IMR-90 (cell line): Measurements from ENCODE around the gene LRIT2. TPM values are rescaled to one million over a fixed set of nuclear protein-coding genes. Genes with fewer than 3 reads are reported as not detected.

ENCODE experiments used
- ATAC-seq: fragments of 200-7000 bp; cut with Tn5 transposase; 2 replicates; pipeline ENCODE4 v1.9.1; 2020; ENCODE audit warnings: low read depth, mild to moderate bottlenecking, moderate library complexity
- BruUV-seq: library from RNA; stranded (reverse); fragments of 400-500 nt; replicated peaks from 2 replicates; lab custom pipeline; 2021; lab: Mats Ljungman, UMichigan
- CTCF ChIA-PET: fragments of 300-600 bp; formaldehyde crosslinking; extraction: SDS; loops from one replicate; lab custom pipeline; 2021; ENCODE audit warnings: antibody characterized with exemption; lab: Yijun Ruan, JAX
- POLR2A ChIA-PET: fragments of 300-600 bp; sonication (Branson Sonifier 250); formaldehyde crosslinking; loops from one replicate; lab custom pipeline; 2022; ENCODE audit warnings: antibody characterized with exemption; ENCODE audit not compliant: unreplicated experiment; lab: Charles Lee
- DNase-seq: peaks from one replicate; pipeline ENCODE4 v3.0.0; 2013
- H2AFZ ChIP-seq: replicated peaks from 2 replicates; pipeline ENCODE3; 2013; ENCODE audit warnings: low read length, mild to moderate bottlenecking; ENCODE audit not compliant: poor library complexity
- H2AK5ac ChIP-seq: 2 replicates; pipeline ENCODE4 v1.6.1; 2013; ENCODE audit warnings: low read depth, low read length, inconsistent platforms
- H2AK9ac ChIP-seq: replicated peaks from 2 replicates; pipeline ENCODE3; 2013; ENCODE audit warnings: mild to moderate bottlenecking, low read depth, low read length, moderate library complexity; ENCODE audit not compliant: poor library complexity
- H2BK120ac ChIP-seq: 2 replicates; pipeline ENCODE4 v1.6.1; 2013; ENCODE audit warnings: low read depth, low read length, inconsistent platforms
- H2BK15ac ChIP-seq: 3 replicates; pipeline ENCODE4 v1.6.1; 2013; ENCODE audit warnings: low read depth, low read length, inconsistent platforms
- H2BK20ac ChIP-seq: 2 replicates; pipeline ENCODE4 v1.6.1; 2013; ENCODE audit warnings: low read depth, mild to moderate bottlenecking, inconsistent platforms, low read length, moderate library complexity
- H2BK5ac ChIP-seq: 2 replicates; pipeline ENCODE4 v1.6.1; 2013; ENCODE audit warnings: mild to moderate bottlenecking, low read depth, low read length, inconsistent platforms; ENCODE audit not compliant: poor library complexity, severe bottlenecking
- H3K14ac ChIP-seq: replicated peaks from 2 replicates; pipeline ENCODE4 v1.6.1; 2013; ENCODE audit warnings: low read depth, low read length, inconsistent platforms
- H3K18ac ChIP-seq: 2 replicates; pipeline ENCODE4 v1.6.1; 2013; ENCODE audit warnings: low read depth, low read length, control low read depth
- H3K23ac ChIP-seq: 2 replicates; pipeline ENCODE4 v1.6.1; 2013; ENCODE audit warnings: low read depth, low read length, inconsistent platforms
- H3K27ac ChIP-seq: 2 replicates; pipeline ENCODE4 v1.5.1; 2013; ENCODE audit warnings: mild to moderate bottlenecking, control low read depth, low read length; ENCODE audit not compliant: insufficient read depth
- H3K27me3 ChIP-seq: 2 replicates; pipeline ENCODE4 v1.6.1; 2013; ENCODE audit warnings: low read length; ENCODE audit not compliant: control insufficient read depth, insufficient read depth
- H3K36me3 ChIP-seq: 2 replicates; pipeline ENCODE4 v1.6.1; 2013; ENCODE audit warnings: low read length, mixed read lengths; ENCODE audit not compliant: control insufficient read depth, insufficient read depth
- H3K4ac ChIP-seq: 2 replicates; pipeline ENCODE4 v1.6.1; 2013; ENCODE audit warnings: low read depth, low read length, inconsistent platforms
- H3K4me1 ChIP-seq: 2 replicates; pipeline ENCODE4 v1.6.1; 2013; ENCODE audit warnings: low read length, mixed read lengths; ENCODE audit not compliant: control insufficient read depth, insufficient read depth
- H3K4me2 ChIP-seq: 2 replicates; pipeline ENCODE4 v1.6.1; 2013; ENCODE audit warnings: low read depth, mild to moderate bottlenecking, control low read depth, low read length, moderate library complexity
- H3K4me3 ChIP-seq: 2 replicates; pipeline ENCODE4 v1.5.1; 2013; ENCODE audit warnings: low read depth, mild to moderate bottlenecking, control low read depth, low read length, moderate library complexity; ENCODE audit not compliant: insufficient read depth
- H3K56ac ChIP-seq: 2 replicates; pipeline ENCODE4 v1.6.1; 2013; ENCODE audit warnings: low read length, inconsistent platforms; ENCODE audit not compliant: insufficient read depth; ENCODE audit errors: extremely low read depth
- H3K79me1 ChIP-seq, 2 experiments: 2 replicates each; pipeline ENCODE4 v1.6.1; 2013; ENCODE audit warnings: low read length in 2 of 2, inconsistent platforms in 1 of 2, low read depth in 1 of 2
- H3K9ac ChIP-seq: 2 replicates; pipeline ENCODE4 v1.6.1; 2013; ENCODE audit warnings: low read depth, low read length, control low read depth
- H3K9me1 ChIP-seq: 2 replicates; pipeline ENCODE4 v1.6.1; 2013; ENCODE audit warnings: low read length, inconsistent platforms; ENCODE audit not compliant: insufficient read depth
- H3K9me3 ChIP-seq: 2 replicates; pipeline ENCODE4 v1.6.1; 2013; ENCODE audit warnings: low read length; ENCODE audit not compliant: control insufficient read depth, insufficient read depth
- H4K20me1 ChIP-seq: 2 replicates; pipeline ENCODE4 v1.6.1; 2013; ENCODE audit warnings: low read length, inconsistent platforms; ENCODE audit not compliant: insufficient read depth
- H4K5ac ChIP-seq: 2 replicates; pipeline ENCODE4 v1.6.1; 2013; ENCODE audit warnings: mild to moderate bottlenecking, low read depth, low read length, control low read depth
- H4K8ac ChIP-seq, 2 experiments: 2 replicates each; pipeline ENCODE4 v1.6.1; 2013; ENCODE audit warnings: low read depth in 2 of 2, low read length in 2 of 2, control low read depth in 1 of 2, inconsistent platforms in 1 of 2
- H4K91ac ChIP-seq: 2 replicates; pipeline ENCODE4 v1.6.1; 2013; ENCODE audit warnings: low read depth, low read length, inconsistent platforms; ENCODE audit not compliant: insufficient read depth
- BHLHE40 ChIP-seq: fragments of 150-350 bp; IDR thresholded peaks from 2 replicates; pipeline ENCODE4 v1.6.1; 2016; ENCODE audit warnings: mild to moderate bottlenecking, low read depth, low read length
- CEBPB ChIP-seq: IDR thresholded peaks from 2 replicates; pipeline ENCODE4 v1.6.1; 2012; ENCODE audit warnings: low read depth, low read length, improper control_type of control experiment
- FOS ChIP-seq: fragments of 150-350 bp; IDR thresholded peaks from 2 replicates; pipeline ENCODE4 v1.6.1; 2016; ENCODE audit warnings: low read depth, low read length
- MAFK ChIP-seq: IDR thresholded peaks from 2 replicates; pipeline ENCODE4 v1.6.1; 2012; ENCODE audit warnings: low read depth, low read length, improper control_type of control experiment
- MAZ ChIP-seq: IDR thresholded peaks from 2 replicates; pipeline ENCODE4 v1.6.1; 2012; ENCODE audit warnings: low read depth, mild to moderate bottlenecking, low read length, improper control_type of control experiment, moderate library complexity, borderline replicate concordance
- RAD21 ChIP-seq: IDR thresholded peaks from 2 replicates; pipeline ENCODE4 v1.6.1; 2012; ENCODE audit warnings: low read length, improper control_type of control experiment
- RCOR1 ChIP-seq: IDR thresholded peaks from 2 replicates; pipeline ENCODE4 v1.6.1; 2012; ENCODE audit warnings: mild to moderate bottlenecking, low read length, improper control_type of control experiment; ENCODE audit not compliant: insufficient replicate concordance
- RFX5 ChIP-seq: IDR thresholded peaks from 2 replicates; pipeline ENCODE4 v1.8.0; 2012; ENCODE audit warnings: low read depth, mild to moderate bottlenecking, low read length, moderate library complexity
- WGBS, 2 experiments: methylation state at CpG; one replicate each; pipeline versions ENCODE4 v1.1.5 to v1.1.7; 2013; ENCODE audit warnings: missing lambda C conversion rate in 2 of 2; ENCODE audit not compliant: insufficient read length in 1 of 2; ENCODE audit errors: extremely low coverage in 2 of 2; 5-methylcytosine and 5-hydroxymethylcytosine counted together
- dilution Hi-C: fragments of 300-500 bp; cut with HindIII; formaldehyde crosslinking; loops from one replicate; pipeline ENCODE4 v1.14.3; 2018; ENCODE audit warnings: low sequenced_read_pairs; ENCODE audit not compliant: unreplicated experiment
- in situ Hi-C: fragments of 300-500 bp; cut with MboI; formaldehyde crosslinking; loops from 3 replicates; pipeline ENCODE4 v1.14.3; 2019; ENCODE audit warnings: low sequenced_read_pairs, inconsistent platforms, mixed read lengths
- intact Hi-C: fragments of 100-400 bp; cut with micrococcal nuclease; formaldehyde crosslinking; loops from 2 replicates; pipeline ENCODE4 v1.10.0; 2022
- polyA plus RNA-seq, 3 experiments: library from polyadenylated mRNA; depleted of rRNA; stranded (reverse); fragments of >200 nt; gene quantifications; 2 replicates each; pipeline ENCODE4 v1.2.3, GENCODE V29; 2012; ENCODE audit warnings: low replicate concordance in 1 of 3
- total RNA-seq: library from RNA; depleted of rRNA; stranded (reverse); fragments of >200 nt; gene quantifications from 2 replicates; pipeline ENCODE4 v1.2.3, GENCODE V29; 2012
- TF ChIP-seq, protein P1 (sequence below): fragments of 150-350 bp; IDR thresholded peaks from 2 replicates; pipeline ENCODE4 v1.6.1; 2017; ENCODE audit warnings: mild to moderate bottlenecking, antibody characterized with exemption, low read length, low read depth

LRIT2 gene
- total and polyA plus RNA-seq, 2 of the 4 experiments (the other 2 are of a cell fraction), result not detected

- Histone ChIP-seq H2BK20ac (no peak within 1 kb of the TSS), H2BK15ac (no peak within 1 kb of the TSS), H2AK9ac (no peak within 1 kb of the TSS), H3K4ac (no peak within 1 kb of the TSS), H3K27me3 (peaks cover 20% of the 10 kb centered on the region), H3K9me1 (no peaks in the 10 kb centered on the region), H4K20me1 (no peaks in the 10 kb centered on the region), H4K8ac (no peak within 1 kb of the TSS), H3K9me3 (no peaks in the 10 kb centered on the region), H2BK5ac (no peak within 1 kb of the TSS), H3K18ac (no peak within 1 kb of the TSS), H3K27ac (no peak within 1 kb of the TSS), H3K79me1 (no peaks in the 10 kb centered on the region), H3K14ac (no peak within 1 kb of the TSS), H3K4me1 (no peaks in the 10 kb centered on the region), H2AK5ac (no peak within 1 kb of the TSS), H3K23ac (no peak within 1 kb of the TSS), H3K56ac (no peak within 1 kb of the TSS), H4K5ac (no peak within 1 kb of the TSS), H3K4me3 (no peak within 1 kb of the TSS), H3K36me3 (no peaks in the 10 kb centered on the region), H3K9ac (no peak within 1 kb of the TSS), H4K91ac (no peak within 1 kb of the TSS), H2AFZ (no peak within 1 kb of the TSS), H2BK120ac (no peak within 1 kb of the TSS), H3K4me2 (no peak within 1 kb of the TSS)
- TF ChIP-seq MAZ (no peak), MAFK (no peak), BHLHE40 (no peak), RFX5 (no peak), RCOR1 (no peak), CEBPB (no peak), FOS (no peak), RAD21 (no peak)
- TF ChIP-seq, protein P1, sequence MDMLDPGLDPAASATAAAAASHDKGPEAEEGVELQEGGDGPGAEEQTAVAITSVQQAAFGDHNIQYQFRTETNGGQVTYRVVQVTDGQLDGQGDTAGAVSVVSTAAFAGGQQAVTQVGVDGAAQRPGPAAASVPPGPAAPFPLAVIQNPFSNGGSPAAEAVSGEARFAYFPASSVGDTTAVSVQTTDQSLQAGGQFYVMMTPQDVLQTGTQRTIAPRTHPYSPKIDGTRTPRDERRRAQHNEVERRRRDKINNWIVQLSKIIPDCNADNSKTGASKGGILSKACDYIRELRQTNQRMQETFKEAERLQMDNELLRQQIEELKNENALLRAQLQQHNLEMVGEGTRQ, result no peak
- DNase-seq (no peak), ATAC-seq (no peak)
- no CpG with 5 or more reads among the region's 13 CpGs for WGBS, 2 experiments
- dilution Hi-C loops, result no loop called here
- in situ Hi-C loops, result no loop called here
- POLR2A ChIA-PET, result no interaction called here
- CTCF ChIA-PET, result interaction anchor here (1.1 kb wide), 1 partner anchor 15 kb away, joined by 4 read pairs; no protein-coding TSS in a partner anchor
- BruUV-seq, result no TSS peak
- intact Hi-C loops, result no loop called here
Observed at GRCh38 chr10:84241185-84241790, 15.9 kb upstream of the LRIT2 start, which contains the start of gene LRIT1. TSS of gene LRIT1 (minus strand) at chr10:84241546. CDS start at chr10:84241439, 107 bp downstream.
